ENCODE results near the gene HOXB7.

GRCh38 chr17:48571826-48572417 lies 38.9 kb downstream of the HOXB7 start:
- TF ChIP-seq POLR2A (IDR thresholded peaks at IDR 0.05; ENCODE audit: low read depth, low read length) (no peak), POLR2AphosphoS5 (IDR thresholded peaks at IDR 0.05; ENCODE audit: low read depth, low read length) (no peak)

All from GM12892 (cell line).